GM18498 (cell line): ENCODE measurements around the gene RHBDD1.
"Not testable (repeated sequence)": the region's sequence is repeated elsewhere in the genome, so short reads cannot be mapped to it uniquely, and the experiment has no call there.

Experiments used
- ATAC-seq: cut with Tn5 transposase; IDR thresholded peaks from one replicate; pipeline ENCODE4 v1.9.1; 2021; ENCODE audit warnings: mild to moderate bottlenecking, moderate library complexity; ENCODE audit not compliant: unreplicated experiment

The RHBDD1 gene

GRCh38 chr2:226839951-226840350, 4.1 kb downstream of the RHBDD1 start:
- ATAC-seq, result no peak

- ATAC-seq, result not testable (repeated sequence)
These were observed 7.1 kb downstream of the RHBDD1 start for GRCh38 chr2:226843001-226843400.

- ATAC-seq, result peak; percentile 74
These were observed 9.7 kb downstream of the RHBDD1 start for GRCh38 chr2:226845386-226846116.

GRCh38 chr2:226847090-226847489, 11.2 kb downstream of the RHBDD1 start:
- ATAC-seq, result no peak

GRCh38 chr2:226847511-226847910, 11.7 kb downstream of the RHBDD1 start:
- ATAC-seq, result no peak

GRCh38 chr2:226849349-226849748, 13.5 kb downstream of the RHBDD1 start:
- no peak for ATAC-seq

GRCh38 chr2:226850024-226850423, 14.2 kb downstream of the RHBDD1 start:
- ATAC-seq, result no peak

GRCh38 chr2:226855787-226856186, 19.9 kb downstream of the RHBDD1 start:
- ATAC-seq, result no peak

GRCh38 chr2:226860087-226860486, 24.2 kb downstream of the RHBDD1 start:
- peak; percentile 33 for ATAC-seq

- ATAC-seq, result peak; percentile 85
These were observed 26.8 kb downstream of the RHBDD1 start for GRCh38 chr2:226862623-226863022.

- no peak for ATAC-seq
These were observed 29.4 kb downstream of the RHBDD1 start for GRCh38 chr2:226865273-226865672.

- no peak for ATAC-seq
These were observed 29.9 kb downstream of the RHBDD1 start for GRCh38 chr2:226865710-226866109.

- ATAC-seq, result no peak
These were observed 32.7 kb downstream of the RHBDD1 start for GRCh38 chr2:226868331-226869162.

GRCh38 chr2:226869371-226869770, 33.5 kb downstream of the RHBDD1 start:
- ATAC-seq, result no peak

GRCh38 chr2:226873051-226873620, 37.3 kb downstream of the RHBDD1 start:
- ATAC-seq, result peak; percentile 69

GRCh38 chr2:226873826-226874225, 38.0 kb downstream of the RHBDD1 start:
- peak; percentile 9 for ATAC-seq

GRCh38 chr2:226874749-226875148, 38.9 kb downstream of the RHBDD1 start:
- no peak for ATAC-seq

- ATAC-seq, result peak; percentile 75
These were observed 39.8 kb downstream of the RHBDD1 start for GRCh38 chr2:226875438-226876225.

- no peak for ATAC-seq
These were observed 41.6 kb downstream of the RHBDD1 start for GRCh38 chr2:226877491-226877890.

GRCh38 chr2:226881287-226881686, 45.4 kb downstream of the RHBDD1 start:
- ATAC-seq, result no peak

- ATAC-seq, result no peak
These were observed 46.8 kb downstream of the RHBDD1 start for GRCh38 chr2:226882606-226883005.
